Head of caudate nucleus (tissue), 42 donors: Measurements from ENCODE around the gene RIPOR1.

Source experiments
- DNase-seq, 42 donors: peaks; one replicate each; pipeline versions ENCODE4 v3.0.0 to v3.0.0-alpha.2; 2020 to 2021; ENCODE audit warnings: mixed read lengths in 7 of 42
- intact Hi-C: fragments of 100-400 bp; cut with DNase I; formaldehyde crosslinking; loops from one replicate; pipeline ENCODE4 v1.15.0; 2022

Gene RIPOR1

GRCh38 chr16:67579686-67580085 is 51.1 kb downstream of the RIPOR1 start:
- no peak for DNase-seq
- intact Hi-C loops, result no loop called here

- DNase-seq, result peak in 3 of 42 donors; percentile 4 to 24 (median 10)
- intact Hi-C loops, result no loop called here
Observed at GRCh38 chr16:67580202-67580601, 51.6 kb downstream of the RIPOR1 start.

DNA sequence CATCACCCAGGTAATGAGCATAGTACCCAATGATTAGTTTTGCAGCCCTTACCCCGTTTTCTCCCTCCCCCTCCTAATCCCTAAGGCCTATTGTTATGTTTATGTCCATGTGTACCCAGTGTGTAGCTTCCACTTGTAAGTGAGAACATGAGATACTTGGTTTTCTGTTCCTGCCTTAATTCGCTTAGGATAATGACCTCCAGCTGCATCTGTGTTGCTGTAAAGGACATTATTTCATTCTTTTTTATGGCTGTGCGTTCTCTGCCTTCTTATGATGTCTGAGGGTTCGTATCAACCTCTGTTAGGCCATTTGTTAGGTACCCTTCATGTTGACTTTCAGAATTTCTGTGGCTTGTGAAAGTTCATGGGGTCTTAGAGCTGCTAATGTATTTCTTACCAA is 64.7 kb downstream of the RIPOR1 start:
- intact Hi-C loops, result no loop called here

GRCh38 chr16:67593701-67594100 is 65.1 kb downstream of the RIPOR1 start:
- DNase-seq, result no peak
- intact Hi-C loops, result no loop called here

More for the DNA sequence above, 64.7 kb downstream of the RIPOR1 start:
- no peak for DNase-seq

DNA sequence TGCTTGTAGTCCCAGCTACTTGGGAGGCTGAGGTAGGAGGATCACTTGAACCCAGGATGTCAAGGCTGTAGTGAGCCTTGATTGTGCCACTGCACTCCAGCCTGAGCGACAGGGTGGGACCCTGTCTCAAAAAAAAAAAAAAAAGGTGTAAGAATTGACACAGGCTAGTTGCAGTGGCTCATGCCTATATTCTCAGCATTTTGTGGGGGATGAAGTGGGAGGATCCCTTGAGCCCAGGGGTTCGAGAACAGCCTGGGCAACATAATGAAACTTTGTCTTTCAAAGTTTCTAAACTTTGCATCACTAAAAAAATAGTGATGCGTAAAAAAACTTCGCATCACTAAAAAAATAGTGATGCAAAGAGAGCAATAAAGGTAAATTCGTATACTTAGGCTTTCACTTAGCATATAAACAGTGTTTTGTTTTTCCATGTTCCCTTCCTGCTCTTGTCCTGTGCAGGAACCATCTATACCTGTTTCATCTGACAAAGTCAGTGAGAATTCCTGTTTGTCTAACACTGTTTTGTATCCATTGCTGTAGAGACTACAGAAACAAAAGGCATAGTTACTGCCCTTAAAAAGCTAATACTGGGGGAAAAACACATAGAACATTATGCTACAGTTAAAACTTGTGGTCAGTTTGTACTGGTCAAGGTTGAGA is 65.8 kb downstream of the RIPOR1 start:
- intact Hi-C loops, result no loop called here
- no peak for DNase-seq

DNA sequence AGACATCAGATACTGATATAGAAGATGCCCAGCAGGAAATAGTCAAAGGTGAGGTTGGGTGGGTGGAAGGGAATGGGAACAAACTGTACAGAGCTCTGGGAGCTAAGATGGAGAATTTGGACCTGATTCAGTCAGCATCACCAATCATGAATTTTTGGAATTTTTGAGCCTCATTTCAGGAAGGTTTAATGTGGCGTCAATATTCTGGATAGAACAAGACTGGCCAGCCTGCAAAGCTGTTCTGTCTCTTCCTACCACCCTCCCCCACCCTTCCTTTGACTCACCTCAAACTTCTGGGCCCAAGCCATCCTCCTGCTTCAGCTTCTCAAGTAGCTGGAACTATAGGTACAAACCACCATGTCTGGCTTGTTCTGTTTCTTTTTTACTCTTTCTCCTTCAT is 66.3 kb downstream of the RIPOR1 start:
- intact Hi-C loops, result no loop called here
- DNase-seq, result no peak
